NCI-H2171 (cell line): Measurements from ENCODE around the gene OR1I1.

Experiments
- DNase-seq: peaks from one replicate; lab custom pipeline; 2025; lab: John Stamatoyannopoulos, UW

OR1I1 gene

GRCh38 chr19:15118789-15119494 lies 36.9 kb downstream of the OR1I1 start:
- no peak for DNase-seq

- DNase-seq = no peak
Measured at GRCh38 chr19:15120135-15121026, 38.4 kb downstream of the OR1I1 start.

GRCh38 chr19:15122331-15123030 lies 40.5 kb downstream of the OR1I1 start:
- DNase-seq = no peak

- no peak for DNase-seq
Measured at GRCh38 chr19:15123031-15123890, 41.2 kb downstream of the OR1I1 start.

GRCh38 chr19:15123900-15124299 lies 41.9 kb downstream of the OR1I1 start:
- peak; percentile 83 for DNase-seq

GRCh38 chr19:15124572-15125231 lies 42.7 kb downstream of the OR1I1 start:
- no peak for DNase-seq

- DNase-seq = peak; percentile 99
Measured at GRCh38 chr19:15125232-15126067, 43.4 kb downstream of the OR1I1 start.

GRCh38 chr19:15126131-15126910 lies 44.3 kb downstream of the OR1I1 start:
- DNase-seq = no peak

- no peak for DNase-seq
Measured at GRCh38 chr19:15128162-15128770, 46.3 kb downstream of the OR1I1 start.

GRCh38 chr19:15129856-15130585 lies 48.0 kb downstream of the OR1I1 start:
- no peak for DNase-seq

- DNase-seq = no peak
Measured at GRCh38 chr19:15136234-15136954, 54.4 kb downstream of the OR1I1 start.

GRCh38 chr19:15137777-15138176 lies 55.8 kb downstream of the OR1I1 start:
- no peak for DNase-seq

- DNase-seq = no peak
Measured at GRCh38 chr19:15138427-15138826, 56.4 kb downstream of the OR1I1 start.

GRCh38 chr19:15141143-15141542 lies 59.1 kb downstream of the OR1I1 start:
- DNase-seq = no peak

GRCh38 chr19:15142313-15142712 lies 60.3 kb downstream of the OR1I1 start:
- no peak for DNase-seq
